ENCODE results near the gene TLL2.
A peak's percentile ranks its signal among the peaks of the same experiment; 100 is the strongest.

The TLL2 gene

DNA sequence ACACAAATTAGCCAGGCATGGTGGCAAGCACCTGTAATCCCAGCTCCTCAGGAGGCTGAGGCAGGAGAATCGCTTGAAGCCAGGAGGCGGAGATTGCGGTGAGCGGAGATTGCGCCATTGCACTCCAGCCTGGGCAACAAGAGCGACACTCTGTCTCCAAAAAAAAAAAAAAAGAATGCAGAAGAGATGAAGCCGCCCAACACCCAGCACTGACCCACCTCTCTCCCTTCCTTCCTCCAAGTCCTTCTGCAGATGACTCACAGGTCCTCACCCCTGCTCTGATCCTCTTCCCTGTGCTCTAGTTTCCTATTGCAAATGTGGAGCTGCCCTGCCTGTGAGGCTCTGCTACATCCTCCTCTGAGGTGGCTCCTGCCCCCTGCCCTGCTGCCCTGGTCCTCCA is 132.9 kb downstream of the TLL2 start:
- DNase-seq: no peak

DNA sequence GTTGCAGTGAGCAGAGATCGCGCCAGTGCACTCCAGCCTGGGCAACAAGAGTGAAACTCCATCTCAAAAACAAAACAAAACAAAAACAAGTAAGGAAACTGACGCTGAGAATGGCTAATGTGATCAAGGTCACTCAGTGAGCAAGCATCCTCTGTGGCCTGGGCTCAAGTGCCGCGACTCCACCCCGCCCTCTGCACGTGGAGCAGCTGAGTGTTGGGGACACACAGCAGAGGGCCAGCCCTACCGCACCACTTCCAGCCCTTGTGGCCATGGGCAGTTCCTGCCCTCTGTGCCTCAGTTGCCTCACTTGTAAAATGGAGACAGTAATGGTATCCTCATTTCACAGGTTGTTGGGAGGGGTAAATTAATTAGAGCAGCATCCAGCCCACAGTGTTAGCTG is 134.0 kb downstream of the TLL2 start:
- no peak for DNase-seq

DNA sequence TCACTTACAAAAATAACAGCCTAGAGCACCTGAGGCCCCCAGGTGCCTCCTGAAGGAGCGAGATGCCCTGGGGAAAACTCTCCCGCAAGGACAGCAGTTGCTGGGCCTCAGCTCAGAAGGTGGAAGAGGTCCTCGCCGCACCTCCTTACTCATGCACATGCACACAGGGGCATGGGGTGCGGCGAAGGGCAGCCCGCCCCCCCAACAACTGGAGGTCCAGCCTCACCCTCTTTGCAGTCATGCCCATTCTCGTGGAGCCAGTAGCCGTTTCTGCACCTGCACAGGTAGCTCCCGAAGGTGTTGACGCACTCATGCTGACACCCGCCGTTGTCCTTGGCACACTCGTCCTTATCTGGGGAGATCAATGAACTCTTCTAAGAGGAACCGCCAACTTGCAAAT is 135.0 kb downstream of the TLL2 start:
- DNase-seq: no peak

DNA sequence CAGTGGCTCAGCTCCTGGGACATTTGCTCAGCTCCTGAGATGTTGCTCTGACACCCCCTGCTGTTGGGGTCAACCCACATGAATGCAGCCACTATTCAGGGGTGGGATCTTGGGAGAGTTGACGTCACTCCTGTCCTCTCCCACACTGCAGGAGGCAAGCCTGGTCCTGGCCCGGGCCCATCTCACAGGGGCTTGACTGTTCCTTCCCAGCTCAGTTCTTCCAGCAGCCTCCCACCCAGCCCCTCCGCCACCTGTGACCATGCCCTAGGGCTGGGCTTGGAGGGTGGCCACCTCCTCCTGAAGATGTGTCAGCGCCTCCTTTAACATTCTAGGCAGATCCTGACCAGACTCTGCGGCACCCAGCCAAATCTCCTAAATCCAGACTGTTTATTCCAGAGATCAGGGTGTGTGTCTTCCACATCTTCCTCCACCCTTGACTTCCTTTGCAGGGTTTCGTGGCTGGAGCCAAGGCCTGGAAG is 135.9 kb downstream of the TLL2 start:
- no peak for DNase-seq

GRCh38 chr10:96376483-96376882 is 137.2 kb downstream of the TLL2 start:
- DNase-seq: no peak

- DNase-seq: peak; percentile 87
These were observed 138.5 kb downstream of the TLL2 start for GRCh38 chr10:96374985-96375830.

DNA sequence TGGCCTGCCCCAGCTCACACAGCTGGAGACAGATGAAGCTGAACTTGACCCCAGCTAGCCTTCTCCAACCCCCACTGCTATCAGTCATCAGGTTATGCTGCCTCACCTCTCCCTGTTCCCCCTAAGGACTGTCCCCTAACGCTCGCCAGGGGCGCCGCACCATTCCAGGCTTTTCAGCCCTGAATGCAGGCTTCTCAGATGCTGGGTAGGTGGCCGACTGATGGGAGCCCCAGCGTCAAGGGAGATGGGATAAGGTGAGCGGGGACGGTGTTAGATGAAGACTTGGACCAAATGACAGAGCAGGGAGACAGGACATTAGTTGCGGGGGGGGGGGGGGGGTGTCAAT is 139.1 kb downstream of the TLL2 start:
- no peak for DNase-seq

DNA sequence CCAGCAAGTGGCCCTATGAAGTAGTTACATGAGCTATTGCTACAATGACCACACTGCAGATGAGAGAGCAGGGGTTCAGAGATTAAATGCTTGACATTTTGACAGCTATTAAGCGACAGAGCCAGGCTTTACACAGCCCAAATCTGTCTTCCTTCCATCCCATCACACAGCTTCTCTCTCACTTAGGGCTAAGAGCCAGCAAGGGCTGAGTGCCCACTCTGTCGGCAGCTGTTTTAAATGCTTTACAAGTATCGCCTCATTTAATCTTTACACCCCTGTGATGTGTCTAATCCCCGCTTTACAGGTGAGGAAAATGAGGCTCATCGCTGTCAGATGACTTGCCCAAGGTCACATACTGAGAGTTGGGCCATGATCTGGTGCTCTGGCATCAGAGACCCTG is 139.7 kb downstream of the TLL2 start:
- DNase-seq: no peak

DNA sequence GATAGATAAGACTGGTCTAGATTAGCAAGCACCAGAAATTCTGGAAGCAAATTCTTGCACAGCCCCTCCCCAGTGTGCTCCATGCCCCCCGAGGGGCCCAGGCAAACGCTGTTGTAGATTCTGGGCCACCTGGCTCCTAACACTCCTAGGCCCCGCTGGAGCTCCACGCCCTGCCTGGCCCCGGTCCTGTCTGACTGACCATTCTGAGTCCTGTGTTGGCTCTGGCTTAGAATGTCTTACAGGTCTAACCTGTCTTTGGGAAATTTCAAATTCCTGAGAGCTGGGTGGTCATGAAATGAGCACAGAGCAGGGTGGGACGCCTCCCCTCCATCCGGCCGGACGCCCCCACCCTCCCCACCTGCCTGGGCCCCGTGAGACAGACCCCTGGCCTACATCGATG is 142.4 kb downstream of the TLL2 start:
- no peak for DNase-seq

GRCh38 chr10:96370584-96371157 is 143.1 kb downstream of the TLL2 start:
- DNase-seq: peak; percentile 41

- DNase-seq: no peak
These were observed 143.7 kb downstream of the TLL2 start for GRCh38 chr10:96369890-96370583.

- no peak for DNase-seq
These were observed 144.8 kb downstream of the TLL2 start for GRCh38 chr10:96368971-96369370.

DNA sequence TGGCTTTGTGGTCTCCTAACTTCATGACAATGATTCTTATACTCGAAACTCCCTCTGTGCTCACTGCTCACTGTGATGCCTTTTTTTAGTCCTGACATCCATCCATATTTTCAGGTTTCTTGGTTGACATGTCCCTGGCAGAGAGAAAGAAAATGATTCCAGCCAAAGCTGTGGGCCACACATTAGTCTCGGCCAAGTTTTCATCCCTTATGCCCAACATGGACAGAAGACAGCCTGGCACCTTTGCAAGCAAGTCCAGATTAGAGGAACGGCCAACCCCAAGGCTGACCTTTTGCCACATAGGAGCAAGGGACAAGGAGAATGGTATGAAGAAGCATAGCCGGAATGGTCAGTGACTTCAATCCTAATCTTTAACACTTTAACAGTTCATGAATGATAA is 146.3 kb downstream of the TLL2 start:
- no peak for DNase-seq

- DNase-seq: no peak
These were observed 147.2 kb downstream of the TLL2 start for GRCh38 chr10:96366508-96366907.

DNA sequence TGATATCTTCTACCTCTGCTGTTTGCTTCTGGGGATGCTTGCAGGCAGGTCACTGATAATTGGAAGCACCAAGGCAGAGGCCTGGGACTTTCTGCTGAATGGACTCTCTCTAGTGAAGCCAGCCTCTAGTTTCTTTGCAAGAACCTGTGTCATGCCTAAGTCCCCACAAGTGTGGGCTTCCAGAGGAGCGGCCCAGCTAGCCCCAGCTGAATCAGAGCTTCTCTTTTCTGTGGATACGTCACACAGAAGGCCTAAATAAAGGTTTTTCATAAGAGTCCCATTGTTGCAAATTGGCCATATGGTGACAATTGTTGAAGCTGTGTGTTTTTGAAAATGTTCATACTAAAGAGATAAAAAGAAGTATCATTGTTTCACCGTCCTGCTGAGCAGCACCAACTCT is 148.2 kb downstream of the TLL2 start:
- DNase-seq: no peak

DNA sequence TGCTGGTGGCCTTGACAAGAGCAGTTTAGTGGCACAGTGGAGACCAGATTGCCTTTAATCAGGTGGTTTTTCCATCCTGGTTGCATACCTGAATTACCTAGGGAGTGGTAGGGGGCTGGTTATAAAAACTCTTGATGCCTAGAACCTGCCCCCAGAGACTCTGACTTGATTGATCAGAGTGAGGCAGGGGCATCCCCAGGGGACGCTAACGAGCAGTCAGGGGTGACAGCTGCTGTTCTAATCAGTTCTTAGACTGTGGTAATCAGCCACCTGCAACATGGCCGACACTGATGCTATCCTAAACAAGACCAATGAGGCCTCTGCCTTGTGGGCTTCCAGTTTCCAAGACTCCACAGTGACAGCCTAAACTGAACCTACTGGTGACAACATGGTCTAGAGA is 153.0 kb downstream of the TLL2 start:
- DNase-seq: no peak

GRCh38 chr10:96360331-96360730 is 153.4 kb downstream of the TLL2 start:
- DNase-seq: no peak

DNA sequence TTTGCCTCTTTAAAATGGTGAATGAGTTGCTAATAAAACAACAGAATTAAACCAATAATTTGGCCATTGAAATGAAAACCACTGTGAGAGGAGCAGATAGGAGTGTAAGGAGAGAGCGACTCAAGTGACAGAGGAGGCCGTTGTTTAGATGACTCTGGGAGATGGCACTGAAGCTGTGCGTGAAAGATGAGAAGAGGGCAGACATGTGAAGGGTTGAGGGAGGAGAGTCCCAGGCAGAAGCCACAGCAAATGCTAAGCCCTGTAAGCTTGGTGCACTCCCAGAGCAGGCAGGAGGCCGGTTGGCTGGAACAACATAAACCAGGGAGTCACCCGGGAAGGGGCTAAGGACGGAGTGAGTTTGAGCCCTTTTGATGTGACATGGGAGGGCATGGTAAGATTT is 154.1 kb downstream of the TLL2 start:
- no peak for DNase-seq

- no peak for DNase-seq
These were observed 154.7 kb downstream of the TLL2 start, which contains the start of gene OPALIN for GRCh38 chr10:96358851-96359540. Gene OPALIN (minus strand): TSS chr10:96359002. CDS start chr10:96358896, 106 bp downstream.

DNA sequence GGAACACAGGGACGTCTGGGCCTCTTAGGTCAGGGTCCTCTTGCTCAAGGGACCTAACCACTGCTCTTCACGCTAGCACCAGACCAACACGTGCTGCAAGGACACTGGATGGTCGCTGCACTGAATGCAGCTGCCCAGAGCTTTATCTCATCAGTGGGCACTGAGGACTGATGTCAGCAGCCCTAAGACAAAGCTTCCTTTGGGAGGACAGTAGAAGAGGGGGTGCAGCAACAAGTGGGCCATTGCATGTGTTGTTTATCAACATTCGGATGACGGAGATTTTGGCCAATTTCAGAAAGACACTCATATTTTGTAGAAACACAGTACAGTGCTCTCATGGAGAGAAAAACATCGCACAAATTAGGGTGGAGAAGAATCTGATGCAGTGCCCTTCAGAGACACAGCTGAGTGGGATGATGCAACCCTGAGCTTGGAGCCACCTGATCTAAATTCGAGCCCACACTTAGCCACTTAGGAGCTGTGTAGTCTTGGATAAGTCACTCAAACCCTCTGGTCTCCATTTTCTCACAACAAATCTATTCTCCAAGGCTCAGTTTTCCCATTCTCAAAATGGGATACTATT is 156.6 kb downstream of the TLL2 start:
- DNase-seq: no peak

DNA sequence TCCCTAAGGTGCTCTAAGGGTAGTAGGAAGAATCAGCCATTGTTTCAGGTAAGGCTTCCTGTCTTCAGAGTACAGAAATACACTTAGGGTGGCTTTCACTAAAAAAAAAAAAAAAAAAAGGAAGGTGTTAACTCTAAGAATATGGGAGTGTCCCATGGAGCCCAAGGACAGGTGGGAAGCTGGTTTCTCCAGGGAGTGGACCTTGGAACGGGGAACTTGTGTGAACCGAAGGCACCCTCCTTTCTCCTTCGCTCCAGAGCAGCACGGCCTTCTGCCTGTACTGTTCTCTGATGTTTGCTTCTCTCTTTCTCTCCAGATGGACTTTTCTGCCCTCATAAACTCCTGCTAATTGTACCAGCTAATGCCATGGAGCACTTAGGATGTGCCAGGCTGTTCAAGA is 161.1 kb downstream of the TLL2 start:
- DNase-seq: no peak

GRCh38 chr10:96352027-96352426 is 161.7 kb downstream of the TLL2 start:
- no peak for DNase-seq

- no peak for DNase-seq
These were observed 167.4 kb downstream of the TLL2 start for GRCh38 chr10:96346295-96346694.
